ENCODE data around the gene XXYLT1.

DNA sequence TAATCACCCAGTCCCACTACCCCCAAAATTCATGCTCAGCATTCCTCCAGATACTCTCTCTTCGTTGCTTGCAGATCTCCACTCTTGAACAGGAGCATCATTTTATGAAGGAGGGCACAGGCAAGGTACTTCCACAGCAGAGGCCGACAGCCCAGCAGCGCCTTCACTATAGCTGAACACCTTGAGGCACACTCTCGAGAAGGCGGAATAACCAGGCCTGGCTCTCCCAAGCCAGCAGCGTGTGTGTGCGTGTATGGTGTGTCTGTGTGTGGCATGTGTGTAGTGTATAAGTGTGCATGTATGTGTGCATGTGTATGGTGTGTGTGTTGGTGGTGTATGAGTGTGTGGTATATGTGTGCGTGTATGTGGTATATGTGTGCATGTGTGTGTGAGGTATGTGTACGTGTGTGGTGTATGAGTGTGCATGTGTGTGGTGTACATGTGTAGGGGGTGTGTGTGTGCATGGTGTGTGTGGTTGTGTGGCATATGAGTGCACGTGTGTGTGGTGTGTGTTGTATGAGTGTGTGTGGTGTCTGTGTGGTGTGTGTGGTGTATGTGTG, 161.8 kb downstream of the XXYLT1 start:
- TF ChIP-seq, protein P1, sequence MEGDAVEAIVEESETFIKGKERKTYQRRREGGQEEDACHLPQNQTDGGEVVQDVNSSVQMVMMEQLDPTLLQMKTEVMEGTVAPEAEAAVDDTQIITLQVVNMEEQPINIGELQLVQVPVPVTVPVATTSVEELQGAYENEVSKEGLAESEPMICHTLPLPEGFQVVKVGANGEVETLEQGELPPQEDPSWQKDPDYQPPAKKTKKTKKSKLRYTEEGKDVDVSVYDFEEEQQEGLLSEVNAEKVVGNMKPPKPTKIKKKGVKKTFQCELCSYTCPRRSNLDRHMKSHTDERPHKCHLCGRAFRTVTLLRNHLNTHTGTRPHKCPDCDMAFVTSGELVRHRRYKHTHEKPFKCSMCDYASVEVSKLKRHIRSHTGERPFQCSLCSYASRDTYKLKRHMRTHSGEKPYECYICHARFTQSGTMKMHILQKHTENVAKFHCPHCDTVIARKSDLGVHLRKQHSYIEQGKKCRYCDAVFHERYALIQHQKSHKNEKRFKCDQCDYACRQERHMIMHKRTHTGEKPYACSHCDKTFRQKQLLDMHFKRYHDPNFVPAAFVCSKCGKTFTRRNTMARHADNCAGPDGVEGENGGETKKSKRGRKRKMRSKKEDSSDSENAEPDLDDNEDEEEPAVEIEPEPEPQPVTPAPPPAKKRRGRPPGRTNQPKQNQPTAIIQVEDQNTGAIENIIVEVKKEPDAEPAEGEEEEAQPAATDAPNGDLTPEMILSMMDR (IDR thresholded peaks at IDR 0.05): no peak
- no peak for TF ChIP-seq POLR2A (IDR thresholded peaks at IDR 0.05)
